GM19351 (cell line): ENCODE results near the gene TNNT3.

Experiments
- ATAC-seq: cut with Tn5 transposase; IDR thresholded peaks from one replicate; pipeline ENCODE4 v1.9.1; 2021; ENCODE audit warnings: mild to moderate bottlenecking, moderate library complexity; ENCODE audit not compliant: unreplicated experiment

The TNNT3 gene

GRCh38 chr11:1988174-1988573 is 68.7 kb downstream of the TNNT3 start:
- no peak for ATAC-seq
